Ramos (cell line): ENCODE measurements around the gene PRAC2.
"Not testable (repeated sequence)": the region's sequence is repeated elsewhere in the genome, so short reads cannot be mapped to it uniquely, and the experiment has no call there.

ENCODE experiments used
- in situ Hi-C: fragments of 300-500 bp; cut with MboI; formaldehyde crosslinking; loops from one replicate; pipeline ENCODE4 v1.14.3; 2022; ENCODE audit warnings: low sequenced_read_pairs; ENCODE audit not compliant: unreplicated experiment

Gene PRAC2

DNA sequence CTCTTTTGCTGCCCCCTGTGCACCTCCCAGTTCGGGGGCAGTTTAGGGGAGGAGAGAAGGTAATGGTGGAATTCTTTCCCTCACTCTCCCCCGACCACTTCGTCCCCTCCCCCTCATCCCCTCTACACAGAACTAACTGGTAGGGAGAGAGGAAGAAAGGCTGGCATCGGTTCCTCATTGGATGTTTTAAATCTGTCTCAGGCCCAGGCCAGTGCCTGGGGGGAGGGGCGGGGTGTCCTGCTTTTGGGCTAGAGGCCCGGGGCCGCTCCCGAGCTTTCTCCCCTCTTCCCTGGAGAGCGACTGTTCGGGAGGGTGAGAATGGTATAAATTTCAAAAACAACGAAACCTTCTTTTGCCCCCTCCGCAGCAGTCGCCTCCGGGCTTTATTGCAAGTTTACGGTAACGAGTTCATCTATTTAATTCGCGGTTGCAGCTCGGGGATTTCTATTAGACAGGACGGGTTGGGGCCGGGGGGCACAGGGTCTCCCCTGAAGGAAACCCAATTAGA is at the start of gene PRAC2:
PRAC2 (plus strand) TSS at position 271 of the 508 bp plus-strand sequence. CDS start 1,226 bp downstream, outside the sequence.
- in situ Hi-C loops = no loop called here

DNA sequence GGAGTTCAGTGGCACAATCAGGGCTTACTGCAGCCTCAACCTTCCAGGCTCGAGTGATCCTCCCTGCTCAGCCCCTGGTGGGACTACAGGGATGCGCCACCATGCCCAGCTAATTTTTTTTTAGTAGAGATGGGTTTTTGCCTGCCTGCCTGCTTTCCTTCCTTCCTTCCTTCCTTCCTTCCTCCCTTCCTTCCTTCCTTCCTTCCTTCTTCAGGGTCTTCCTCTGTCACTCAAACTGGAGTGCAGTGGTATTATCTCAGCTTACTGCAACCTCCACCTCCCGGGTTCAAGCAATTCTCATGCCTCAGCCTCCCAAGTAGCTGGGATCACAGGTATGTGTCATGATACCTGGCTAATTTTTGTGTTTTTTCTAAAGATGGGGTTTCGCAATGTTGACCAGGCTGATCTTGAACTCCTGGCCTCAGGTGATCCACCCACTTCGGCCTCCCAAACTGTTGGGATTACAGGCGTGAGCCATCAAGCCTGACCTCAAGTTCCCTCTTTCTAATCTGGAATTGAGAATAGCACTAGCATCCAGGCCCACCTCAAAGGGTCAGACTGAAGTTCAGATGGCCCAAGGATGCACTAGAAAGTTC is 45.9 kb upstream of the PRAC2 start:
- in situ Hi-C loops = loop anchor here (5.0 to 10.0 kb wide), 2 partner anchors 118 to 200 kb away; no protein-coding TSS in a partner anchor

GRCh38 chr17:48678141-48678971 is 44.6 kb upstream of the PRAC2 start:
- in situ Hi-C loops = loop anchor here (5.0 to 10.0 kb wide), 2 partner anchors 116 to 199 kb away; no protein-coding TSS in a partner anchor

- in situ Hi-C loops = loop anchor here (5.0 to 10.0 kb wide), 2 partner anchors 115 to 198 kb away; no protein-coding TSS in a partner anchor
Measured at GRCh38 chr17:48679385-48680096, 43.4 kb upstream of the PRAC2 start.

- in situ Hi-C loops = no loop called here
Measured at GRCh38 chr17:48681609-48682008, 41.4 kb upstream of the PRAC2 start.

DNA sequence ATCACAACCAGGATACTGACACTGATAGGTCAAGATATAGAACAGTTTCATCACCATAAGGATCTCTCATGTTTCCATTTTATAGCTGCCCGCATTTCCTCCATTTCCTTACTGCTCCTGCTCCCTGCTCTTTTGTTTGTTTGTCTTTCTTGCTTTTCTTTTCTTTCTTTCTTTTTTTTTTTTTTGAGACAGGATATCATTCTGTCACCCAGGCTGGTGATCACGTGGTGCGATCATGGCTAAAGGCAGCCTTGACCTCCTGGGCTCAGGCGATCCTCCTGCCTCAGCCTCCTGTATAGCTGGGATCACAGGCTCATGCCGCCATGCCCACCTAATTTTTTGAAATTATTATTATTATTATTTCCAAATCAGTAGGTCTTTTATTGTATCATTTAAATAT is 32.3 kb upstream of the PRAC2 start:
- in situ Hi-C loops = no loop called here

DNA sequence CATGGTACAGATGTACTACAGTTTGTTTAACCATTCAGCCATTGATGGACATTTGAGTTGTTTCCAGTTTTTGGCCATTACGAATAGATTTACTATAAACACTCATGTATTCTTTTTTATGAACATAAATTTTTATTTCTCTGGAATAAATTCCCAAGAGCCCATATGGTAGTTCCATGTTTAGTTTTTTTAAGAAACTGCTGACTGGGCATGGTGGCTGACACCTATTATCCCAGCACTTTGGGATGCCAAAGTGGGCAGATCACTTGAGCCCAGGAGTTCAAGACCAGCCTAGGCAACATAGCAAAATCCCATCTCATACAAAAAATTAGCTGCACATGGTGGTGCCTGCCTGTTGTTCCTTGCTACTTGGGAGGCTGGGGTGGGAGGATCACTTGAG is 30.9 kb upstream of the PRAC2 start:
- in situ Hi-C loops = no loop called here

- in situ Hi-C loops = no loop called here
Measured at GRCh38 chr17:48693178-48693577, 29.8 kb upstream of the PRAC2 start.

- in situ Hi-C loops = no loop called here
Measured at GRCh38 chr17:48701864-48702532, 21.0 kb upstream of the PRAC2 start.

DNA sequence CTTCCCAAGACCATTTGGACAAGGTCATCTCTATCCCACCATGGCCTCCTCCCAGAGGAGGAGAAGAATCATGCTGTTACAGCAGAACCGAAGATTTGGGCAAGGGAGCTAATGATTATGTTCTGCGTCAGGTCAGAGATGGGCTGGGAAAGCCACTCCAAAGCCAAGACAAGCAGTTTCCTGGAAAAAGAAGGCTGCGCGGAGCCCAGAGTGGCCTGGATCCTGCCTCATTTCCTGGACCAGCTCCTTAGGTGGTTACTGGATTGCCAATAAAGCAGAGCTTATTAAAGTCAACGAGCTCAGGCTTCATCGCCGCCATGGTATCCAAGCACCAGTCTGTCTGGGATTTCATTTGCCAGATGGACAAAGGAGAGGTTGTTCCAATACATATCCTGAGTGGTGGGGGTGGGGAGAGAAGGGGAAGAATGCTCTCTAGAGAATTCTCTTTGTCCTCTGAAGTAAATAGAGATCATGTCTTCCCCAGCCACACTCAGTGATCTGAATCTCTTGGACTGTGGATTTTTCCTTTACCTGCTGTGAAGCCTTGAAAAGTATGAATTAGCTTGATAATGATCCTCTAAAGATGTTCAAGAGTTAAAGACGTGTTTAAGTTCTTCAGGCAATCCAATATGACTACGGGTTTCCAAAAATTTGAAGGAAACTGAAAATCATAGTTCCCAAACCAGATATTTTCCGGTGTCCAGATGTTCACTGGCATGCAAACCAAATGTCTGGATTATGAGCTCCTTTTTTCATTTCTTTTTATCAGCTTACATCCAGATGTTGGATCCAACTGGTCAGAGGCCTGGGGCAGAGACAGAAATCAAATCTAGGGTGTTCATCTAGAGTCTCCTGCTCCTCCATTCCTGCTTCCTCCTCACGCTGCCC is 18.4 kb upstream of the PRAC2 start:
- in situ Hi-C loops = no loop called here

GRCh38 chr17:48711128-48711527 is 11.9 kb upstream of the PRAC2 start:
- in situ Hi-C loops = no loop called here

GRCh38 chr17:48715496-48716399 is 7.2 kb upstream of the PRAC2 start:
- in situ Hi-C loops = no loop called here

DNA sequence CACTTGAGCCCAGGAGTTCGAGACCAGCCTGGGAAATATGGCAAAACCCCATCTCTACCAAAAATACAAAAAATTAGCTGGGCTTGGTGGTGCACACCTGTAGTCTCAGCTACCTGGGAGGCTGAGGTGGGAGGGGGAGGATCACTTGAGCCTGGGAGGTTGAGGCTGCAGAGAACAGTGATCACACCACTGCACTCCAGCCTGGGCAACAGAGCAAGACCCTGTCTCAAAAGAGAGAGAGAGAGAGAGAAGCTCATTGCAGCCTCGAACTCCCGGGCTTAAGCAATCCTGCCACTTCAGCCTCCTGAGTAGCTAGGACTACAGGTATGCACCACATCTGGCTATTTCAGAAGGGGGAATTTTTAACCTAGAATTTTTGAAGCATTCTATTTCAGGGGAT is 6.4 kb upstream of the PRAC2 start:
- in situ Hi-C loops = not testable (repeated sequence)

DNA sequence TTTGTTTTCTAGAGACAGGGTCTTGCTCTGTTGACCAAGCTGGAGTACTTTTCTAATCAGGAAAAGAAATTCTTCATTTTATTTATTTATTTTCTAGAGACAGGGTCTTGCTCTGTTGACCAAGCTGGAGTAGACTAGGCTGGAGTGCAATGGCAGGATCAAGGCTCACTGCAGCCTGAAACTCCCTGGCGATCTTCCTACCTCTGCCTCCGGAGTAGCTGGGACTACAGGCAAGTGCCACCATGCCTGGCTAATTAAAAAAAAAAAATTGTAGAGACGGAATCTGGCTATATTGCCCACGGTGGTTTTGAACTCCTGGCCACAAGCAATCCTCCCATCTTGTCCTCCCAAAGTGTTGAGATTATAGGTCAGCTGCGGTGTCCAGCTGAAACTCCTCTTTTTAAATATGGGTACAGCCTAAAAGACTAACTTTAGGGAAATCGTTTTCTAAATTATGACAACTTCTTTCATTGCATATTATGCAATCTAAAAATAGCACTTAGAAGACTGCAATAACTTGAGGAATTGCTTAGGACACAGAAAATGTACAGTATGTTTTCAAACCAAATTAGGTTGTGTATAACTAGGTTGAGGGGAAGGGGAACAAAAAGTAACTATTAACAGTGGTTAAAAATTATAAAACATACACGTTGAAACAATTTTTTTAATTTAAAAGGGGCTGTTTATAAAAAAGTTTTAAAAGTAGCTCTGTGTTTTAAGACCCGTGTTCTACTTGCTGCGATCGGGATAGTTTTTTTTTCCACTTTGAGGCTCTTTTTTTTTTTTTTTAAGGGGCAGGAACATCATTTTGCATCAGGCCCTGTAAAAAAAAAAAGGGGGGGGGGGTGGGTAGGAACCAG is 5.4 kb upstream of the PRAC2 start:
- in situ Hi-C loops = no loop called here

DNA sequence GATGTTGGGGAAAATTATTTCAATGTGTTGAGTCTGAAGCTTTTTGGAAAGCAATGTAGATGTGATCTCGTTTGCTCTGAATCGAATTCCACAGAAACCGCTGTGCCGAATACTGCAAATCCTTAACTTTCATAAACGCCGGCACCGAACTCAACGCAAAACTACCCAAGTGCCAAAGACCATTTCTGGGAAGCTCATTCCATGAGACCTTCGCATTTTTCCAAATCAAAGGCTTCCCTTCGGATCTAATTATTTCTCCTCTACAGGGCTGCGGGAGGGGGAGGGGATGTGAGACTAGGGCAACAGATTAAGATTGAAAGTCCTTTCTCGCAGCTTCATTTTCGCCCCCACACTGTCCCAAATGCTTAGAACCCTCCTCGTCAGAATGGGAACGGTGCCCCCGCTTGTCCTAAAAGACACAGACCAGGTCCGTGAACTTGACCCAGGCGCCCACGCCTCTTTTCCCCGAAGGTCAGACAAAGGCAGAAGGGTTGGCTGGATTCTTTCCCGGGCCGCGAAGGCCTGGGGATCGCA is 4.7 kb upstream of the PRAC2 start:
- in situ Hi-C loops = no loop called here

- in situ Hi-C loops = no loop called here
Measured at GRCh38 chr17:48718761-48719641, 4.0 kb upstream of the PRAC2 start.
